Coronary artery (tissue), 2 donors: ENCODE results near the gene RIPOR2.

Source experiments
- DNase-seq: peaks from one replicate; pipeline ENCODE4 v3.0.0-alpha.2; 2017; ENCODE audit warnings: low spot score
- H3K27ac ChIP-seq, 2 donors: fragments of 200-600 bp; sonication (generic); one replicate each; pipeline ENCODE4 v1.5.1; 2016 to 2019
- H3K4me3 ChIP-seq: fragments of 200-600 bp; sonication (generic); 2 replicates; pipeline ENCODE4 v1.5.1; 2016; ENCODE audit warnings: mild to moderate bottlenecking, moderate library complexity
- CTCF ChIP-seq: fragments of 200-600 bp; sonication (generic); IDR thresholded peaks from one replicate; pipeline ENCODE4 v1.5.1; 2019; ENCODE audit warnings: antibody characterized with exemption

The RIPOR2 gene

GRCh38 chr6:24867104-24867703 lies 68.6 kb downstream of the RIPOR2 start:
- no peak for DNase-seq
- H3K27ac ChIP-seq: no peak overlapping the region
- TF ChIP-seq CTCF: no peak

GRCh38 chr6:24865161-24865560 lies 70.6 kb downstream of the RIPOR2 start:
- H3K27ac ChIP-seq: no peak overlapping the region
- TF ChIP-seq CTCF: no peak
- no peak overlapping the region for H3K4me3 ChIP-seq
- no peak for DNase-seq

More at GRCh38 chr6:24867104-24867703, 68.6 kb downstream of the RIPOR2 start:
- H3K4me3 ChIP-seq: no peak overlapping the region

GRCh38 chr6:24864343-24864742 lies 71.4 kb downstream of the RIPOR2 start:
- no peak overlapping the region for H3K4me3 ChIP-seq
- H3K27ac ChIP-seq: no peak overlapping the region
- no peak for DNase-seq
- no peak for TF ChIP-seq CTCF

GRCh38 chr6:24861934-24862333 lies 73.8 kb downstream of the RIPOR2 start:
- no peak overlapping the region for H3K4me3 ChIP-seq
- no peak overlapping the region for H3K27ac ChIP-seq
- no peak for TF ChIP-seq CTCF
- no peak for DNase-seq

- TF ChIP-seq CTCF: no peak
- DNase-seq: no peak
- Histone ChIP-seq H3K4me3 (no peak overlapping the region), H3K27ac (no peak overlapping the region)
Observed at GRCh38 chr6:24859608-24860200, 76.1 kb downstream of the RIPOR2 start.

- TF ChIP-seq CTCF: no peak
- H3K27ac ChIP-seq: no peak overlapping the region
- no peak overlapping the region for H3K4me3 ChIP-seq
- no peak for DNase-seq
Observed at GRCh38 chr6:24859132-24859531, 76.6 kb downstream of the RIPOR2 start.

- no peak overlapping the region for H3K4me3 ChIP-seq
- no peak for DNase-seq
- H3K27ac ChIP-seq: peak overlapping the region in 1 of 2 donors; percentile 41
- no peak for TF ChIP-seq CTCF
Observed at GRCh38 chr6:24858177-24858653, 77.5 kb downstream of the RIPOR2 start.
